HepG2 (cell line): Measurements from ENCODE around the gene KRTAP3-2. TPM values are rescaled to one million over a fixed set of nuclear protein-coding genes. Genes with fewer than 3 reads are reported as not detected.

Experiments
- ARNTL ChIP-seq: sonication (generic); formaldehyde crosslinking; IDR thresholded peaks from 2 replicates; pipeline ENCODE4 v1.4.0; 2020; ENCODE audit warnings: mild to moderate bottlenecking, missing genetic modification reagents
- JDP2 ChIP-seq: sonication (generic); formaldehyde crosslinking; IDR thresholded peaks from 2 replicates; pipeline ENCODE4 v1.8.1; 2022; ENCODE audit warnings: missing genetic modification reagents, borderline replicate concordance
- KLF15 ChIP-seq: sonication (generic); formaldehyde crosslinking; IDR thresholded peaks from 2 replicates; pipeline ENCODE4 v1.8.1; 2023; ENCODE audit warnings: borderline replicate concordance, mild to moderate bottlenecking, inconsistent platforms, missing genetic modification reagents, mixed read lengths
- KLF9 ChIP-seq: IDR thresholded peaks from 2 replicates; pipeline ENCODE4 v1.6.1; 2016; ENCODE audit warnings: low read depth
- MAFG ChIP-seq: sonication (generic); formaldehyde crosslinking; IDR thresholded peaks from 2 replicates; pipeline ENCODE4 v1.5.1; 2020; ENCODE audit warnings: mild to moderate bottlenecking, missing genetic modification reagents
- NONO ChIP-seq, 2 experiments: fragments of 450-650 bp in 1 of 2; sonication (generic) in 1 of 2; formaldehyde crosslinking in 1 of 2; IDR thresholded peaks in 1 of 2; conservative IDR thresholded peaks in 1 of 2; 2 replicates each; pipeline versions ENCODE4 v1.6.1 to v1.8.0; 2017 to 2022; ENCODE audit warnings: mild to moderate bottlenecking in 1 of 2, missing genetic modification reagents in 1 of 2, moderate library complexity in 1 of 2
- RAD51 ChIP-seq: fragments of 450-650 bp; IDR thresholded peaks from 2 replicates; pipeline ENCODE4 v1.6.1; 2016; ENCODE audit warnings: borderline replicate concordance
- SMARCE1 ChIP-seq: fragments of 450-650 bp; IDR thresholded peaks from 2 replicates; pipeline ENCODE4 v1.6.1; 2017; ENCODE audit warnings: borderline replicate concordance
- SRF ChIP-seq: IDR thresholded peaks from 2 replicates; pipeline ENCODE4 v1.6.1; 2011; ENCODE audit warnings: mild to moderate bottlenecking, low read depth, low read length, moderate library complexity
- TAF15 ChIP-seq: fragments of 200-400 bp; formaldehyde crosslinking; IDR thresholded peaks from one replicate; pipeline ENCODE4 v1.6.1; 2018; ENCODE audit warnings: mild to moderate bottlenecking, low read depth, low read length; ENCODE audit not compliant: poor library complexity, severe bottlenecking
- TOE1 ChIP-seq: sonication (generic); formaldehyde crosslinking; IDR thresholded peaks from 2 replicates; pipeline ENCODE4 v1.4.0; 2020; ENCODE audit warnings: mild to moderate bottlenecking, missing genetic modification reagents
- ZNF251 ChIP-seq: sonication (generic); formaldehyde crosslinking; IDR thresholded peaks from 2 replicates; pipeline ENCODE4 v1.9.0; 2021; ENCODE audit warnings: mild to moderate bottlenecking, missing genetic modification reagents
- polyA plus RNA-seq, 8 experiments: library from polyadenylated mRNA; depleted of rRNA in 3 of 8; stranded (reverse) in 7 of 8; unstranded in 1 of 8; fragments of >200 nt; fragmentation: Illumina TruSeq in 4 of 8; extraction: Trizol in 4 of 8; gene quantifications; 2 replicates each; pipeline versions ENCODE4 v1.2.1 to v1.2.3, GENCODE V29; 2011 to 2016; ENCODE audit warnings: low read depth in 4 of 8, missing spikeins in 1 of 8, mixed read lengths in 1 of 8; ENCODE audit not compliant: insufficient read depth in 1 of 8
- total RNA-seq, 5 experiments: library from RNA; depleted of rRNA; stranded (reverse); fragments of >200 nt; fragmentation: Illumina TruSeq; extraction: Trizol; gene quantifications; 2 replicates each; pipeline ENCODE4 v1.2.3, GENCODE V29; 2016; ENCODE audit warnings: low read depth in 1 of 5
- TF ChIP-seq, protein P1 (sequence below): sonication (generic); formaldehyde crosslinking; IDR thresholded peaks from 2 replicates; pipeline ENCODE4 v1.8.0; 2022; ENCODE audit warnings: mild to moderate bottlenecking, missing genetic modification reagents, moderate library complexity
- TF ChIP-seq, protein P2 (sequence below): sonication (generic); formaldehyde crosslinking; IDR thresholded peaks from 2 replicates; pipeline ENCODE4 v1.4.0; 2020; ENCODE audit warnings: mild to moderate bottlenecking, missing genetic modification reagents
- TF ChIP-seq, protein P3 (sequence below): sonication (generic); formaldehyde crosslinking; IDR thresholded peaks from 2 replicates; pipeline ENCODE4 v1.5.0; 2020; ENCODE audit warnings: mild to moderate bottlenecking, missing genetic modification reagents, moderate library complexity
- TF ChIP-seq, protein P4 (sequence below), 2 experiments: sonication (generic) in 1 of 2; formaldehyde crosslinking in 1 of 2; IDR thresholded peaks; 2 replicates each; pipeline versions ENCODE4 v1.6.1 to v1.9.0; 2014 to 2022; ENCODE audit warnings: antibody characterized with exemption in 1 of 2, borderline replicate concordance in 1 of 2, inconsistent platforms in 1 of 2, low read depth in 1 of 2, missing genetic modification reagents in 1 of 2

The KRTAP3-2 gene
- total and polyA plus RNA-seq, 2 of the 13 experiments (the other 11 are each of a cell fraction or from before 2014, with no cell fraction given): not detected

DNA sequence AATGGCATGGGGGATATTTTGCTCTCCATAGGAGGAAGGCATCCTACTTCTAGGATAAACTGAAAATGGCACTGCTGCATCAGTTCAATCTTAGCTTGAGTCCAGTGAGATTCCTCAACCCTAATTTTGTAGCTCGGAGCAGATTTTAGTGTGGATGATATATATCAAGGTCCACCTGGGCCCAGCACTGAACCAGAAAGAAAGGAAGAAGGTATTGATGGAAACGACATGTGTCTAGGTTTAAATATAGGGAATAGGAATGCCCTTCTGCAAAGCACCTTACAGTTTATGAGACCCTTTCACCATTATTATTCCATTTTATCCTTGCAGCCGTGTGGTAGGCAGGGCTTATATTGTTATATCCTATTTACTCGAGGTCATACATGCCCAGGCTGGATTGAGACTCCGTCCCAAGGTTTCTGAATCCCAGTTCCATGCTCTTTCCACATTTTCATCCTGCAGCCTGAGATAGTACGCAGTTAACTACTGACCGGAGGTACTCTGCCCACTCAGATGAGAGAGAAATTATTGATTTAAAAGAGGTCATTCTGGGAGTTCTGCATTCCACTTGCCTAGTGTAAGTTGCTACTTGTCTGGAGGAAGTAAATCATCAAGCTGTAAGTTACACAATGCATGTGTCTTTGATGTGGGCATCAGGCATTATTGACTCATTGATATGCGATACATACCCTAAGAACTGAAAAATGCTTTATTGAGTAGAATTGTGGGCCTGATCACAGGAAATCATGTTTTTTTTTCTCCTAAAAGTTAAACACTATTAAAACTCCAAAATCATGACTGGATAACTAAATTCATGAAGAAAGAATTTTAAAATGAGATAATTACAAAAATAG lies 43.1 kb downstream of the KRTAP3-2 start (continued):
- TF ChIP-seq JDP2 (CRISPR knock-in tag): peak; percentile 54; the same call in 1 of the 2 replicates
- TF ChIP-seq, protein P1, sequence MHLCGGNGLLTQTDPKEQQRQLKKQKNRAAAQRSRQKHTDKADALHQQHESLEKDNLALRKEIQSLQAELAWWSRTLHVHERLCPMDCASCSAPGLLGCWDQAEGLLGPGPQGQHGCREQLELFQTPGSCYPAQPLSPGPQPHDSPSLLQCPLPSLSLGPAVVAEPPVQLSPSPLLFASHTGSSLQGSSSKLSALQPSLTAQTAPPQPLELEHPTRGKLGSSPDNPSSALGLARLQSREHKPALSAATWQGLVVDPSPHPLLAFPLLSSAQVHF (CRISPR knock-in tag): no peak
- TF ChIP-seq, protein P2, sequence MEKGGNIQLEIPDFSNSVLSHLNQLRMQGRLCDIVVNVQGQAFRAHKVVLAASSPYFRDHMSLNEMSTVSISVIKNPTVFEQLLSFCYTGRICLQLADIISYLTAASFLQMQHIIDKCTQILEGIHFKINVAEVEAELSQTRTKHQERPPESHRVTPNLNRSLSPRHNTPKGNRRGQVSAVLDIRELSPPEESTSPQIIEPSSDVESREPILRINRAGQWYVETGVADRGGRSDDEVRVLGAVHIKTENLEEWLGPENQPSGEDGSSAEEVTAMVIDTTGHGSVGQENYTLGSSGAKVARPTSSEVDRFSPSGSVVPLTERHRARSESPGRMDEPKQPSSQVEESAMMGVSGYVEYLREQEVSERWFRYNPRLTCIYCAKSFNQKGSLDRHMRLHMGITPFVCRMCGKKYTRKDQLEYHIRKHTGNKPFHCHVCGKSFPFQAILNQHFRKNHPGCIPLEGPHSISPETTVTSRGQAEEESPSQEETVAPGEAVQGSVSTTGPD (CRISPR knock-in tag): no peak
- peak; percentile 62; the same call in 1 of the 2 replicates for TF ChIP-seq SMARCE1
- TF ChIP-seq RAD51: no peak
- peak; percentile 72; the same call in 1 of the 2 replicates for TF ChIP-seq ARNTL (CRISPR knock-in tag)
- no peak for TF ChIP-seq ZNF251 (CRISPR knock-in tag)
- peak; percentile 80; the same call in 1 of the 2 replicates for TF ChIP-seq KLF9
- TF ChIP-seq TAF15: no peak
- TF ChIP-seq, protein P3, sequence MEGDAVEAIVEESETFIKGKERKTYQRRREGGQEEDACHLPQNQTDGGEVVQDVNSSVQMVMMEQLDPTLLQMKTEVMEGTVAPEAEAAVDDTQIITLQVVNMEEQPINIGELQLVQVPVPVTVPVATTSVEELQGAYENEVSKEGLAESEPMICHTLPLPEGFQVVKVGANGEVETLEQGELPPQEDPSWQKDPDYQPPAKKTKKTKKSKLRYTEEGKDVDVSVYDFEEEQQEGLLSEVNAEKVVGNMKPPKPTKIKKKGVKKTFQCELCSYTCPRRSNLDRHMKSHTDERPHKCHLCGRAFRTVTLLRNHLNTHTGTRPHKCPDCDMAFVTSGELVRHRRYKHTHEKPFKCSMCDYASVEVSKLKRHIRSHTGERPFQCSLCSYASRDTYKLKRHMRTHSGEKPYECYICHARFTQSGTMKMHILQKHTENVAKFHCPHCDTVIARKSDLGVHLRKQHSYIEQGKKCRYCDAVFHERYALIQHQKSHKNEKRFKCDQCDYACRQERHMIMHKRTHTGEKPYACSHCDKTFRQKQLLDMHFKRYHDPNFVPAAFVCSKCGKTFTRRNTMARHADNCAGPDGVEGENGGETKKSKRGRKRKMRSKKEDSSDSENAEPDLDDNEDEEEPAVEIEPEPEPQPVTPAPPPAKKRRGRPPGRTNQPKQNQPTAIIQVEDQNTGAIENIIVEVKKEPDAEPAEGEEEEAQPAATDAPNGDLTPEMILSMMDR (CRISPR knock-in tag): 0 out of 2 replicates have a peak, but pooled peaks have one; percentile 21
- TF ChIP-seq, protein P4, sequence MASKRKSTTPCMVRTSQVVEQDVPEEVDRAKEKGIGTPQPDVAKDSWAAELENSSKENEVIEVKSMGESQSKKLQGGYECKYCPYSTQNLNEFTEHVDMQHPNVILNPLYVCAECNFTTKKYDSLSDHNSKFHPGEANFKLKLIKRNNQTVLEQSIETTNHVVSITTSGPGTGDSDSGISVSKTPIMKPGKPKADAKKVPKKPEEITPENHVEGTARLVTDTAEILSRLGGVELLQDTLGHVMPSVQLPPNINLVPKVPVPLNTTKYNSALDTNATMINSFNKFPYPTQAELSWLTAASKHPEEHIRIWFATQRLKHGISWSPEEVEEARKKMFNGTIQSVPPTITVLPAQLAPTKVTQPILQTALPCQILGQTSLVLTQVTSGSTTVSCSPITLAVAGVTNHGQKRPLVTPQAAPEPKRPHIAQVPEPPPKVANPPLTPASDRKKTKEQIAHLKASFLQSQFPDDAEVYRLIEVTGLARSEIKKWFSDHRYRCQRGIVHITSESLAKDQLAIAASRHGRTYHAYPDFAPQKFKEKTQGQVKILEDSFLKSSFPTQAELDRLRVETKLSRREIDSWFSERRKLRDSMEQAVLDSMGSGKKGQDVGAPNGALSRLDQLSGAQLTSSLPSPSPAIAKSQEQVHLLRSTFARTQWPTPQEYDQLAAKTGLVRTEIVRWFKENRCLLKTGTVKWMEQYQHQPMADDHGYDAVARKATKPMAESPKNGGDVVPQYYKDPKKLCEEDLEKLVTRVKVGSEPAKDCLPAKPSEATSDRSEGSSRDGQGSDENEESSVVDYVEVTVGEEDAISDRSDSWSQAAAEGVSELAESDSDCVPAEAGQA (IDR thresholded peaks at IDR 0.05; ENCODE audit: low read depth): peak; percentile 62; the same call in 1 of the 2 replicates
- TF ChIP-seq, protein P4 (CRISPR knock-in tag; IDR thresholded peaks at IDR 0.05; ENCODE audit: borderline replicate concordance): peak; percentile 27; the same call in 1 of the 2 replicates
- peak; percentile 67; the same call in 1 of the 2 replicates for TF ChIP-seq TOE1
- no peak for TF ChIP-seq MAFG (CRISPR knock-in tag)
- no peak for TF ChIP-seq KLF15
- TF ChIP-seq SRF: no peak
- TF ChIP-seq NONO (IDR thresholded peaks at IDR 0.05): no peak
- TF ChIP-seq NONO (CRISPR knock-in tag; conservative IDR thresholded peaks at IDR 0.05): peak; percentile 83
